GM18867 (cell line): ENCODE data around the gene KIF26B.

Experiments
- ATAC-seq: cut with Tn5 transposase; IDR thresholded peaks from one replicate; pipeline ENCODE4 v1.9.1; 2021; ENCODE audit warnings: mild to moderate bottlenecking, moderate library complexity; ENCODE audit not compliant: unreplicated experiment

KIF26B gene

GRCh38 chr1:245168906-245169305 is 14.1 kb downstream of the KIF26B start:
- ATAC-seq: no peak

DNA sequence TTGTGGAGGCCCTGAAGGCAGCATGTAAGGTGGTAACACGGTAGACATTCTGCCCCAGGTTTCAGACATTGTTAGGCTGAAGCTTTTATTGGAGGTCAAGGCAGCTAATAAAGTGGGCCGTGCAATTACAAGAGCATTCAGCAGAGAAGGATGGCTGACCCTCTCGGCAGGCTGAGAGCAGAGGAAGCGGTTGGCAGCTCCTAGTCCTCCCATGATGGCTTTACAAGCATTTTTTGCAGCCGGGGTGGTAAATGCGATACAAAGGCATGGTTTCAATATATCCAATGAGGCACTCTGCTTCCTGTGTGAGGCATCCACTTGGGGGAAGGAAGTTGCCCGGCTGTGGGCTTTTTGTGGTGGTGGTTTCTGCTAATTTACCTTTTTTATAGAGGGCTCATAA is 14.6 kb downstream of the KIF26B start:
- no peak for ATAC-seq

GRCh38 chr1:245172026-245172425 is 17.2 kb downstream of the KIF26B start:
- no peak for ATAC-seq

DNA sequence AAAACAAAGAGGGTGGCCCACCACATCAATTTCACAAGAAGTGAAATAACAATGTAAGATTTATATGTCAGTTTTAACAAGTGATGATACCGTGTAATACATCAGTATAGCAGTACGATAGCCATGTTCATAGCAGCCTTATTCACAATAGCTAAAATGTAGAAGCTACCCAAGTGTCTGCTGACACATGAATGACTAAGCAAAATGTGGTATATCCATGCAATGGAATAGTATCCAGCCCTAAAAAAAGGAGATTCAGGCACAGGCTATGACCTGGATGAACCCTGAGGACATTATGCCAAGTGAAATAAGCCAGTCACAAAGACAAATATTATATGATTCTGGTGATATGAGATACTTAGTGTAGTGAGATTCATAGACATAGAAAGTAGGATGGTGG is 18.0 kb downstream of the KIF26B start:
- no peak for ATAC-seq

GRCh38 chr1:245173446-245174211 is 18.8 kb downstream of the KIF26B start:
- ATAC-seq: no peak

GRCh38 chr1:245177071-245177900 is 22.5 kb downstream of the KIF26B start:
- ATAC-seq: no peak

GRCh38 chr1:245179706-245180105 is 24.9 kb downstream of the KIF26B start:
- ATAC-seq: no peak

DNA sequence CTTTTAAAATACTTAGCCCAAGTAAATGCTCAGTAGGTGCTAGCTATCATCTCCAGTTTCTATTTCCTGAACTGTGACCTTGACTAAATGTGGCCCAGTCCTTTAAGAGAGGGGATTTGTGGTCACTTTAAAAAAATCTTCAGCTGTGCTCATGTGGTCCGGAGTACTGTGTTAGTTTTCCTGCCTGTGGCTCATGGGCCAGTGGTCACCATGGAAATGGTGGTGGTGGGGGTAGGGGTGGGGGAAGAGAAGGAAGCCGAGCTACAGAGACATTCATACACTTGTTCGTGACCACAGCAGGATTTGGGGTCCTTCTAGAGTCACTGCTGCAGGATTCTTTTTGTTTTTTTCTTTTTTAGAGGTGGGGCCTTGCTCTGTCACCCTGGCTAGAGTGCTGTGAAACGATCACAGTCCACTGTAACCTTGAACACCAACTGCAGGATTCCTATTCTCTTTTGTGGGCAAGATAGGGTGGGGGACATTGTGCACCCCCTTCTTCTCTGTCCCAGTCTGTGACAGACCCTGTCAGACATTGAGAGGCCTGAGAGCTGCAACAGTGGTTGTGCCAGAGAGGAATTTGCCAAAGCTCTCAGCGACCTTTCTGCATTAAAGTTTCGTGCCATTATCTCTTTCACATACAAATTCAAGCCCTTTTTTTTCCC is 25.8 kb downstream of the KIF26B start:
- no peak for ATAC-seq

GRCh38 chr1:245181158-245181517 is 26.4 kb downstream of the KIF26B start:
- ATAC-seq: no peak

DNA sequence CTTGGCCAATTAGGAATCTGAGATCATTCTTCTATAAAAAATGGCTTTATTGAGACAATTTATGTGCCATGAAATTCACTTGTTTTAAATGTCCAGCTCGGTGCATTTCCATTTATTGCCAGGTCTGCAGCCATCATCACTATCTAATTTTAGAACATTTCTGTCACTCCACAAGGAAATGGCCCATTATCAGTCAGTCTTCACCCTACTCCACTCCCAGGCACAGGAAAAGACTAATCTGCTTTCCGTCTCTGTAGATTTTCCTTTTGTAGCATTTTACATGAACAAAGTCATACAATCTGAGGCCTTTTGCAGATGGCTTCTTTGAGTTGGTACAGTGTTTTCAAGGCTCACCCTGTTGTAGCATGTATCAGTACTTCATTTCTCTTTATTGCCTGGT is 27.2 kb downstream of the KIF26B start:
- ATAC-seq: no peak

DNA sequence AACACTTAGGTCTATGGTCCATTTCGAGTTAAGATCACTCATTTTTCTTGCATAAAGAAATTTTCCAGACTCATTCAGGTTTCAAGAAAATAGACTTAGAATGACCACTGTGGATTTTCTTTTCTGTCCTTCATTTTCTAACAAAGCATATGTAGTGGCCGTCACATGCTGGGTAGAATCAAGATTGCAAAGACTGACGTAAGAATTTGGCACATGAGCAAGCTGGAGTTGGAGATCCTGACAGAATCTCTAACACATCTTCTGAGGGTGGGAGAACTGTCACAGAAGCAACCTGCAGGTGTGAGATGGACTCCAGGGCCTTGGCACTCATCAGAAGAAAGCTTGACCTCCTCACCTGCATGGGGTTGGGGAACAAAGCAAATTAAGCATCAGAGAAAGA is 28.6 kb downstream of the KIF26B start:
- ATAC-seq: no peak

DNA sequence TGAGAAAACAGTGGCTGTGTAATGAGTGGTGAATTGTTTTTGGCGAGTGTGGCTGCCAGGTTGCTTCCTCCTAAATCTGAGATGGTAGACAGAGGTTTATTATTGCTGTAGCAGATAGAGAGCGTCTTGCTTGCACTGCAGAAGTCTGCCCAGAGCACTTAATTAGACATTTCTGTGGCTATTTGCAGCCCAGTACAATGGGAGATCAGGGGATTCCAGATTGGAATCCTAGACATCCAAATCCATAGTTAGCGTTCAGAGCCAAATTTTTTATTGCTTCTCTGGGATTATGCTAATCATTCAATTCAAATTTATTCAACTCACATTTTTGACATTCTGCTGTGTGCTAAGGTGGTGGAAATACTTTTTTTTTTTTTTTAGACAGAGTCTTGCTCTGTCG is 30.0 kb downstream of the KIF26B start:
- no peak for ATAC-seq

DNA sequence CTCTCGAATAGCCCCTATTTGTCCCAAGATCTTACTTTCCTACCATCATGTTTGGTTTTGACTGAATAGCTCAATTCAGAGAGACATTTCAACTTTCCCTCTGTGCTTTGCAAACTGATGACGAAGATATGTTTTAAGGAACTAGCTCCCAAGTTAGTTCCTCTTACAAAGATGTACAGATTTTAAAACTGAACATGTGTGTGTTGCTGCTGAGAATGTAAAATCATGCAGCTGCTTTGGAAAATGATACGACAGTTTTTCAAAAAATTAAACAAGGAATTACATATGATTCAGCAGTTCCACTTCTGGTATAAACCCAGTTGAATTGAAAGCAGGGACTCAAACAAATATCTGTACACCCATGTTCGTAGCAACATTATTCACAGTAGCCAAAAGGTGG is 33.6 kb downstream of the KIF26B start:
- no peak for ATAC-seq

GRCh38 chr1:245195398-245195797 is 40.6 kb downstream of the KIF26B start:
- ATAC-seq: no peak

GRCh38 chr1:245197121-245197520 is 42.3 kb downstream of the KIF26B start:
- no peak for ATAC-seq

GRCh38 chr1:245197911-245198379 is 43.2 kb downstream of the KIF26B start:
- ATAC-seq: no peak

DNA sequence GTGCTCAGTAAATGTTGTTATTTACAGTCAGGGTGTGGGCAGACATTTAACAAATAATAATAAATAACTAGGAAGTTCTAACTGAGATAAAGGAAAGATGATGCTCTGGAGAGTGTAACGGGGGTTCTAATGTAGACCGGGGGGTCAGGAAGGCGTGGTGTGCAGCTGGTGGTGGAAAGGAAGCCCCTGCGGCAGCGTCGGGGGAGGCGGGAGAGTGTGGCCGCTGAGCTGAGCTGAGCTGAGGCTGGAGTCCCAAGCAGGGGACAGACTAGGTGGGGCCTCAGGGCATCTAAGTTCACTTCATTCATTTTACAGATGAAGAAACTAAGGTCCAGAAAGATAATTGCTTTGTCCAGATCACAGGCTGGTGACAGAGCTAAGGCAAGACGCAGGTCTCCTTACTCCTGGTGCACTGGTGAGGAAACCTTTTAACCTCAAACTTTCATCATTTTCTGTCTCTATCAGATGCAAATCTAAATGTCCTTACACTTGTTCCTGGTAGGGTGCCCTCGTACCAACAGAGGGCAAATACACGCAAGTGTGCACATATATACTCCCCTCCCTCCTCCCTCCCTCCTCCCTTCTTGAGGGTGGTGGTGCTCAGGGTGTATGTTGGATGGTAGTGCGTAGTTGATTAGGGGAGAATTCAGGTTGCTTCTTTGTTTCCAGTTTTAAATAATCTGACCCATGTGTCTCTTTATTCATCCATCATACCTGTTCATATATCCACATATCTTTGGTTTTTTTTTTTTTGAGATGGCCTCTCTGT is 44.1 kb downstream of the KIF26B start:
- no peak for ATAC-seq

- ATAC-seq: no peak
Observed at GRCh38 chr1:245200146-245200545, 45.4 kb downstream of the KIF26B start.

DNA sequence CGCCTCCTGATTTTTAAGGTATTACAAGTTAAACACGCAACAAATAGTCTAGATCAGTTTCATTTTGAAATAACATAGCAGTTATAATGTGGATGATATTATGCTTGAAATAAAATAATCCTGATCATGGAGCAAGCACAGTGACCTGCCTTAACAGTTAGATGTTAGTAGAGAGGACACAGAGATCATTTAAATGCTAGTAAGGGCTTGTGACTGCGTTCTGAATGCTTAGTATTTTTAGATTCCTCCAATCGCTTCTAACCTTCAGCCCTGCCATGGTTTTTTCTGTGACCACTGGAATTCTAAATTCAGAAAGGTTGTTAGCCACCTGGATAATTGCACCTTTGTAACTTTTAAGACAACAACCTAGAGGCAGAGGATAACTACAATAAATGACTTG is 46.4 kb downstream of the KIF26B start:
- ATAC-seq: no peak

GRCh38 chr1:245201827-245202226 is 47.0 kb downstream of the KIF26B start:
- ATAC-seq: no peak

DNA sequence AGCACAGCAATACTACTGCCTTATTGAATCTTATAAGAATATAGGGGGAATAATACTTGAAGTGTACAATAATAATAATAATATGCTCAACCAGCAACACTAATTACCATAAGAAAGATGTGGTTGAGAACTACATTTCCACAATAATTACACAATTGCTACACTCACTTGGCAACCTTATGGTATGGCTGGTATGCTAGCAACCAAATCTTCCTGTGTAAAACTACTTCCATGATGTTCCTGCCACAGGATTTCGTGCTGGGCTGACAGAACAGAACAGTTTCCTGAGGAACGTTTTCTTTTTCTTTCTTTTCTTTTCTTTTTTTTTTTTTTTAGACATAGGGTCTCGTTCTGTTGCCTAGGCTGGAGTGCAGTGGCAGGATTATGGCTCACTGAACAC is 50.6 kb downstream of the KIF26B start:
- no peak for ATAC-seq
